Measurements from ENCODE around the gene PKLR.
"Not testable (repeated sequence)": the region's sequence is repeated elsewhere in the genome, so short reads cannot be mapped to it uniquely, and the experiment has no call there.

PKLR gene

GRCh38 chr1:155300553-155301329 is 497 bp downstream of the PKLR start:
- H3K9me3 ChIP-seq (ENCODE audit: control insufficient read depth, low read length) = no peaks in the 10 kb centered on the region
- H3K4me1 ChIP-seq (ENCODE audit: control insufficient read depth, insufficient read depth, low read length, poor library complexity, severe bottlenecking) = no peaks in the 10 kb centered on the region
- H3K27me3 ChIP-seq (replicated peaks; ENCODE audit: control insufficient read depth, insufficient read depth, low read length, poor library complexity, severe bottlenecking) = no peaks in the 10 kb centered on the region
- H3K36me3 ChIP-seq (ENCODE audit: control insufficient read depth, insufficient read depth, low read length) = no peaks in the 10 kb centered on the region
- H3K27ac ChIP-seq (ENCODE audit: insufficient read depth, low read length, poor library complexity, severe bottlenecking) = no peak overlapping the region
- DNase-seq = no peak
- no peak overlapping the region for H3K4me3 ChIP-seq (ENCODE audit: insufficient read depth, low read depth, low read length, poor library complexity, severe bottlenecking)

DNA sequence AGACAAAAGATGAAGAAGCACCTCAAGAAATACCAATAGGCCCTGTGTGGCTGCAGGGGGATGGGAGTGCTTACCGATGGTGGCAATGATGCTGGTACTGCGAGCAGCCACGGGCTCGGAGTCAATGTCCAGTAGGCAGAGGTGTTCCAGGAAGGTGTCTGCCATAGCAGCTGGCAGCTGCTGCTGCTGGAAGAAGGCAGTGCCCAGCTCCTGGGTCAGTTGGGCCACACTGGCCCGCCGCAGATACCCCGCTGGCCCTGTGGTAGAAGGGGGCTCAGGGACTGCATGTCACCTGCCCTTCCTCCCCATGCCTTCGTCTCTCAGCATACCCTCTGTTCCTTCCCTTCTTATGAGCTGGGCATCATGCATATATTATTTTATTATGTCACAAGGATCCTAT is 1.2 kb downstream of the PKLR start:
- no peak for DNase-seq
- no peaks in the 10 kb centered on the region for H3K9me3 ChIP-seq (ENCODE audit: control insufficient read depth, low read length)
- H3K27me3 ChIP-seq (replicated peaks; ENCODE audit: control insufficient read depth, insufficient read depth, low read length, poor library complexity, severe bottlenecking) = peaks cover 5% of the 10 kb centered on the region
- H3K36me3 ChIP-seq (ENCODE audit: control insufficient read depth, insufficient read depth, low read length) = no peaks in the 10 kb centered on the region
- peaks cover 4% of the 10 kb centered on the region for H3K4me1 ChIP-seq (ENCODE audit: control insufficient read depth, insufficient read depth, low read length, poor library complexity, severe bottlenecking)
- H3K27ac ChIP-seq (ENCODE audit: insufficient read depth, low read length, poor library complexity, severe bottlenecking) = no peak overlapping the region
- no peak overlapping the region for H3K4me3 ChIP-seq (ENCODE audit: insufficient read depth, low read depth, low read length, poor library complexity, severe bottlenecking)

DNA sequence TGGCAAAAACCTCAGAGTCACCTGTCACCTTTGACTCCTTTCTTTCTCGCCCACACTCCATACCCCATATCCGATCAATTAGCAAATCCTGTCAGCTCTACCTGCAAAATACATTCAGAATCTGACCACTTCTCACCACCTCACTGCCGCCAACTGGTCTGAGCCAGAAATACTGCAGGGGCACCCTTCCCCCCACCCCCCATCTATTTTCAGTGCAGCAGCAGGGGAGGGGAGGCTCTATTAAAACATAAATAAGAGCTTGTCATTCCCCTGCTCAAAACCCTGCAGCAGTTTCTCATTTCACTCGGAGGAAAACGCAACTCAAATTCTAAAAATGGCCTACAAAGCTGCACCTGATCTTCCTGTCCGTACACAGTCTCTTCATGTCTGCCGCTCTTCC is 3.9 kb downstream of the PKLR start:
- no peaks in the 10 kb centered on the region for H3K36me3 ChIP-seq (ENCODE audit: control insufficient read depth, insufficient read depth, low read length)
- H3K4me1 ChIP-seq (ENCODE audit: control insufficient read depth, insufficient read depth, low read length, poor library complexity, severe bottlenecking) = peaks cover 5% of the 10 kb centered on the region
- H3K4me3 ChIP-seq (ENCODE audit: insufficient read depth, low read depth, low read length, poor library complexity, severe bottlenecking) = no peak overlapping the region
- H3K27ac ChIP-seq (ENCODE audit: insufficient read depth, low read length, poor library complexity, severe bottlenecking) = no peak overlapping the region
- no peaks in the 10 kb centered on the region for H3K9me3 ChIP-seq (ENCODE audit: control insufficient read depth, low read length)
- no peak for DNase-seq
- peaks cover 8% of the 10 kb centered on the region for H3K27me3 ChIP-seq (replicated peaks; ENCODE audit: control insufficient read depth, insufficient read depth, low read length, poor library complexity, severe bottlenecking)

DNA sequence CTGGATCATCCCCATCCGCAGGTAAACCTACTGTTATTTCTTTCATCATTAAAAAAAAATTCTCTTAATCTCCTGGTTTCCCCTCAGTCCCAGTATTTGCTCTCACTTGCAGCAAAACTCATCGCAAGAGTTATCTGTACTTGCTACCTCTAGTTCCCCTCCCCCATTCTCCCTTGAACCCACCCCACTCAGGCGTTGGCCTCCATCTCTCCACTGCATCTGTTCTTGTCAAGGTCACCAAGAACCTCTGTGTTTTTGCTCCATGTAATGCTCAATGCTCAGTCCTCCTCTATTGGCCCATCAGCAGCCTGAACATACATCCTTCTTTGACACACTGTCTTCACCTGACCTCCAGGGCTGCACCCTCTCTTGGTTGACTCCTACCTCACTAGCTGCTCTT is 4.6 kb downstream of the PKLR start:
- no peak for DNase-seq
- peaks cover 5% of the 10 kb centered on the region for H3K4me1 ChIP-seq (ENCODE audit: control insufficient read depth, insufficient read depth, low read length, poor library complexity, severe bottlenecking)
- no peak overlapping the region for H3K27ac ChIP-seq (ENCODE audit: insufficient read depth, low read length, poor library complexity, severe bottlenecking)
- H3K9me3 ChIP-seq (ENCODE audit: control insufficient read depth, low read length) = no peaks in the 10 kb centered on the region
- no peak overlapping the region for H3K4me3 ChIP-seq (ENCODE audit: insufficient read depth, low read depth, low read length, poor library complexity, severe bottlenecking)
- H3K36me3 ChIP-seq (ENCODE audit: control insufficient read depth, insufficient read depth, low read length) = no peaks in the 10 kb centered on the region
- peaks cover 8% of the 10 kb centered on the region for H3K27me3 ChIP-seq (replicated peaks; ENCODE audit: control insufficient read depth, insufficient read depth, low read length, poor library complexity, severe bottlenecking)

- Histone ChIP-seq H3K27ac (ENCODE audit: insufficient read depth, low read length, poor library complexity, severe bottlenecking) (no peak overlapping the region), H3K4me1 (ENCODE audit: control insufficient read depth, insufficient read depth, low read length, poor library complexity, severe bottlenecking) (peaks cover 5% of the 10 kb centered on the region), H3K4me3 (ENCODE audit: insufficient read depth, low read depth, low read length, poor library complexity, severe bottlenecking) (no peak overlapping the region), H3K27me3 (replicated peaks; ENCODE audit: control insufficient read depth, insufficient read depth, low read length, poor library complexity, severe bottlenecking) (peaks cover 8% of the 10 kb centered on the region), H3K36me3 (ENCODE audit: control insufficient read depth, insufficient read depth, low read length) (no peaks in the 10 kb centered on the region), H3K9me3 (ENCODE audit: control insufficient read depth, low read length) (no peaks in the 10 kb centered on the region)
- no peak for DNase-seq
Observed at GRCh38 chr1:155295942-155296267, 5.3 kb downstream of the PKLR start.

- Histone ChIP-seq H3K4me3 (ENCODE audit: insufficient read depth, low read depth, low read length, poor library complexity, severe bottlenecking) (no peak overlapping the region), H3K27ac (ENCODE audit: insufficient read depth, low read length, poor library complexity, severe bottlenecking) (no peak overlapping the region), H3K27me3 (replicated peaks; ENCODE audit: control insufficient read depth, insufficient read depth, low read length, poor library complexity, severe bottlenecking) (peaks cover 8% of the 10 kb centered on the region), H3K9me3 (ENCODE audit: control insufficient read depth, low read length) (no peaks in the 10 kb centered on the region), H3K4me1 (ENCODE audit: control insufficient read depth, insufficient read depth, low read length, poor library complexity, severe bottlenecking) (peaks cover 5% of the 10 kb centered on the region), H3K36me3 (ENCODE audit: control insufficient read depth, insufficient read depth, low read length) (no peaks in the 10 kb centered on the region)
- DNase-seq = no peak
Observed at GRCh38 chr1:155295183-155295941, 5.9 kb downstream of the PKLR start.

- no peak for DNase-seq
- peaks cover 5% of the 10 kb centered on the region for H3K4me1 ChIP-seq (ENCODE audit: control insufficient read depth, insufficient read depth, low read length, poor library complexity, severe bottlenecking)
- H3K27ac ChIP-seq (ENCODE audit: insufficient read depth, low read length, poor library complexity, severe bottlenecking) = no peak overlapping the region
- H3K9me3 ChIP-seq (ENCODE audit: control insufficient read depth, low read length) = no peaks in the 10 kb centered on the region
- no peak overlapping the region for H3K4me3 ChIP-seq (ENCODE audit: insufficient read depth, low read depth, low read length, poor library complexity, severe bottlenecking)
- peaks cover 8% of the 10 kb centered on the region for H3K27me3 ChIP-seq (replicated peaks; ENCODE audit: control insufficient read depth, insufficient read depth, low read length, poor library complexity, severe bottlenecking)
- no peaks in the 10 kb centered on the region for H3K36me3 ChIP-seq (ENCODE audit: control insufficient read depth, insufficient read depth, low read length)
Observed at GRCh38 chr1:155294520-155295182, 6.6 kb downstream of the PKLR start.

GRCh38 chr1:155293086-155293749 is 8.0 kb downstream of the PKLR start:
- Histone ChIP-seq H3K4me1 (ENCODE audit: control insufficient read depth, insufficient read depth, low read length, poor library complexity, severe bottlenecking) (peaks cover 5% of the 10 kb centered on the region), H3K27me3 (replicated peaks; ENCODE audit: control insufficient read depth, insufficient read depth, low read length, poor library complexity, severe bottlenecking) (peaks cover 8% of the 10 kb centered on the region), H3K36me3 (ENCODE audit: control insufficient read depth, insufficient read depth, low read length) (no peaks in the 10 kb centered on the region), H3K4me3 (ENCODE audit: insufficient read depth, low read depth, low read length, poor library complexity, severe bottlenecking) (no peak overlapping the region), H3K9me3 (ENCODE audit: control insufficient read depth, low read length) (no peaks in the 10 kb centered on the region), H3K27ac (ENCODE audit: insufficient read depth, low read length, poor library complexity, severe bottlenecking) (no peak overlapping the region)
- DNase-seq = no peak

GRCh38 chr1:155291006-155291405 is 10.2 kb downstream of the PKLR start:
- not testable (repeated sequence) for H3K4me3 ChIP-seq (ENCODE audit: insufficient read depth, low read depth, low read length, poor library complexity, severe bottlenecking); H3K27me3 ChIP-seq (replicated peaks; ENCODE audit: control insufficient read depth, insufficient read depth, low read length, poor library complexity, severe bottlenecking); H3K9me3 ChIP-seq (ENCODE audit: control insufficient read depth, low read length); H3K4me1 ChIP-seq (ENCODE audit: control insufficient read depth, insufficient read depth, low read length, poor library complexity, severe bottlenecking); DNase-seq; H3K36me3 ChIP-seq (ENCODE audit: control insufficient read depth, insufficient read depth, low read length); H3K27ac ChIP-seq (ENCODE audit: insufficient read depth, low read length, poor library complexity, severe bottlenecking)

Data from effector memory CD4-positive, alpha-beta T cell (primary cell).